Activated T-helper 1 cell treated with anti-CD3 and anti-CD28 coated beads, Interleukin-12 subunit alpha, Interleukin-12 subunit beta, Interleukin-2, Interleukin-4 antibody, amounts not matched to agents 30 ng/mL and 10 ng/mL and 1 ng/mL, durations not matched to agents 14 hours and 24 hours and 36 hours (primary cell): ENCODE measurements around the gene DDIT4L. TPM values are rescaled to one million over a fixed set of nuclear protein-coding genes. Genes with fewer than 3 reads are reported as not detected.
"Not testable (repeated sequence)": the region's sequence is repeated elsewhere in the genome, so short reads cannot be mapped to it uniquely, and the experiment has no call there.

Source experiments
- DNase-seq: peaks from one replicate; pipeline ENCODE4 v3.0.0; 2021; ENCODE audit warnings: low spot score
- H3K27ac Mint-ChIP-seq: one replicate; pipeline ENCODE4 v1.8.0; 2021; ENCODE audit warnings: mild to moderate bottlenecking, mixed read lengths
- H3K27me3 Mint-ChIP-seq: one replicate; pipeline ENCODE4 v1.8.0; 2022; ENCODE audit warnings: mild to moderate bottlenecking, moderate library complexity, mixed read lengths; ENCODE audit not compliant: insufficient read depth
- H3K36me3 Mint-ChIP-seq: one replicate; pipeline ENCODE4 v1.8.0; 2021; ENCODE audit warnings: low read depth, mixed read lengths
- H3K4me1 Mint-ChIP-seq: one replicate; pipeline ENCODE4 v1.8.0; 2021; ENCODE audit warnings: low read depth, mixed read lengths
- H3K4me3 Mint-ChIP-seq: one replicate; pipeline ENCODE4 v1.8.0; 2021; ENCODE audit warnings: mild to moderate bottlenecking, moderate library complexity, mixed read lengths
- H3K9me3 Mint-ChIP-seq: one replicate; pipeline ENCODE4 v1.8.0; 2021; ENCODE audit warnings: mixed read lengths
- intact Hi-C: fragments of 100-400 bp; cut with micrococcal nuclease; formaldehyde crosslinking; loops from one replicate; pipeline ENCODE4 v1.15.1; 2024
- total RNA-seq: library from RNA; stranded (reverse); gene quantifications from 2 replicates; pipeline ENCODE4 v1.2.3, GENCODE V29; 2022

DDIT4L gene
- total RNA-seq, 1 donor from 2014 or later: 0.34 TPM

- Mint-ChIP-seq H3K27ac (no peak overlapping the region), H3K4me1 (peaks cover 9% of the 10 kb centered on the region), H3K36me3 (no peaks in the 10 kb centered on the region), H3K4me3 (no peak overlapping the region), H3K9me3 (peaks cover 1% of the 10 kb centered on the region), H3K27me3 (no peaks in the 10 kb centered on the region)
- intact Hi-C loops: no loop called here
- no peak for DNase-seq
Measured at GRCh38 chr4:100149190-100149589, 41.1 kb downstream of the DDIT4L start.

GRCh38 chr4:100147684-100148083 is 42.6 kb downstream of the DDIT4L start:
- intact Hi-C loops: no loop called here
- H3K4me3 Mint-ChIP-seq: no peak overlapping the region
- H3K4me1 Mint-ChIP-seq: peaks cover 9% of the 10 kb centered on the region
- H3K27ac Mint-ChIP-seq: no peak overlapping the region
- no peaks in the 10 kb centered on the region for H3K9me3 Mint-ChIP-seq
- H3K36me3 Mint-ChIP-seq: no peaks in the 10 kb centered on the region
- DNase-seq: no peak
- no peaks in the 10 kb centered on the region for H3K27me3 Mint-ChIP-seq

- intact Hi-C loops: no loop called here
- Mint-ChIP-seq H3K4me1 (peaks cover 9% of the 10 kb centered on the region), H3K9me3 (no peaks in the 10 kb centered on the region), H3K27me3 (peaks cover under 1% of the 10 kb centered on the region), H3K27ac (no peak overlapping the region), H3K36me3 (no peaks in the 10 kb centered on the region), H3K4me3 (no peak overlapping the region)
- no peak for DNase-seq
Measured at GRCh38 chr4:100147198-100147597, 43.1 kb downstream of the DDIT4L start.

DNA sequence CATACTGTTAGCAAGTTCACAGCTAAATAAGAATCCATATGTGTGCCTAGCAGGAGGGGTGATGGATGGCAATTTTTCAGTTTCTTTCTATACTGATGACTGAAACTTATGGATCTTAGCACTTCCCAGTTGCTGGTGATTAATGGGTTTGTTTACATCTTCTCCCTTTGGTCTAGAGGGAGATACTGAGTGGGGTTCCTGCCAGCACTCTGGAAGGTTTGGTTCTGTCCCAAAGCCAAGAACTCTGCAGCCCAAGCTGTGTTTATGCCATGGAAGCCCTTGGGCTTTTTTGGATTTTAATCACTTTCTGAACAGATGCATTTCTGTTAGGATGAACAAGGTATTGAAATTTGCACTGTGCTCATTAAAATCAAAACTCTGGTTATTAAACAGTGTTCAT is 43.5 kb downstream of the DDIT4L start:
- no peak overlapping the region for H3K27ac Mint-ChIP-seq
- peaks cover 9% of the 10 kb centered on the region for H3K4me1 Mint-ChIP-seq
- H3K27me3 Mint-ChIP-seq: peaks cover 4% of the 10 kb centered on the region
- no peaks in the 10 kb centered on the region for H3K9me3 Mint-ChIP-seq
- intact Hi-C loops: no loop called here
- no peak overlapping the region for H3K4me3 Mint-ChIP-seq
- no peak for DNase-seq
- no peaks in the 10 kb centered on the region for H3K36me3 Mint-ChIP-seq

- H3K27ac Mint-ChIP-seq, H3K4me3 Mint-ChIP-seq, intact Hi-C loops, H3K4me1 Mint-ChIP-seq, DNase-seq, H3K27me3 Mint-ChIP-seq, H3K36me3 Mint-ChIP-seq: not testable (repeated sequence)
- peaks cover 14% of the 10 kb centered on the region for H3K9me3 Mint-ChIP-seq
Measured at GRCh38 chr4:100137320-100137719, 52.9 kb downstream of the DDIT4L start.

Other genes with a start within 250 kb of the DDIT4L start
- gene DNAJB14, start 243.8 kb downstream of the DDIT4L start, total RNA-seq: 52.4 and 61.0 TPM in 2 replicates
- gene H2AZ1, start 240.2 kb downstream of the DDIT4L start, total RNA-seq: 447 and 450 TPM in 2 replicates